Transverse colon (tissue), 4 donors: Measurements from ENCODE around the gene FXYD3.

Experiments used
- EP300 ChIP-seq: sonication (generic); formaldehyde crosslinking; IDR thresholded peaks from one replicate; pipeline ENCODE4 v1.6.1; 2017; ENCODE audit warnings: antibody characterized with exemption, low read depth
- POLR2AphosphoS5 ChIP-seq, 3 donors: sonication (generic); formaldehyde crosslinking; IDR thresholded peaks; one replicate each; pipeline ENCODE4 v1.6.1; 2016; ENCODE audit warnings: antibody characterized with exemption in 3 of 3
- TF ChIP-seq, protein P1 (sequence below), 5 experiments: fragments of 200-600 bp in 3 of 5; fragments of 450-650 bp in 2 of 5; sonication (generic) in 3 of 5; IDR thresholded peaks; 1 replicate in 2 of 5; 2 replicates in 3 of 5; pipeline ENCODE4 v1.5.1; 2016 to 2017; ENCODE audit warnings: antibody characterized with exemption in 5 of 5, inconsistent platforms in 3 of 5, mild to moderate bottlenecking in 2 of 5, moderate library complexity in 1 of 5

DNA sequence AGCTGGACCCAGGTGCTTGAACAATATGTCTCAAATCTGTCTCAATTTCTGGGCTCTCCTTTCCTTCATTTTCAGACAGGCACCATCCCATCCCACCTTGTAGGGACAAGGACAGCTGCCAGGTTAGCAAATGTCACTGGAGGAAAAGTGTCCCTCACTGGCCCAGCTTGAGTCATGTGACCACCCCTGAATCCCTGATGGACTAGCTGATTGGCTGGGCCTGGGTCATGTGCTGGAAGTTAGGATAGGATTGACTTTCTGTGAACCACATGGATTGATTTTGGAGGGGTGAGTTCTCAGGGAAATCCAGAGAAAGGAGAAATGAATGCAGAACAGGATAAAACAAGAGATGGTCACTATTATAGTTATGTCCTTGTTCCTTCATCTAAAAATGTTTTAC, 28.2 kb upstream of the FXYD3 start:
- TF ChIP-seq, protein P1, sequence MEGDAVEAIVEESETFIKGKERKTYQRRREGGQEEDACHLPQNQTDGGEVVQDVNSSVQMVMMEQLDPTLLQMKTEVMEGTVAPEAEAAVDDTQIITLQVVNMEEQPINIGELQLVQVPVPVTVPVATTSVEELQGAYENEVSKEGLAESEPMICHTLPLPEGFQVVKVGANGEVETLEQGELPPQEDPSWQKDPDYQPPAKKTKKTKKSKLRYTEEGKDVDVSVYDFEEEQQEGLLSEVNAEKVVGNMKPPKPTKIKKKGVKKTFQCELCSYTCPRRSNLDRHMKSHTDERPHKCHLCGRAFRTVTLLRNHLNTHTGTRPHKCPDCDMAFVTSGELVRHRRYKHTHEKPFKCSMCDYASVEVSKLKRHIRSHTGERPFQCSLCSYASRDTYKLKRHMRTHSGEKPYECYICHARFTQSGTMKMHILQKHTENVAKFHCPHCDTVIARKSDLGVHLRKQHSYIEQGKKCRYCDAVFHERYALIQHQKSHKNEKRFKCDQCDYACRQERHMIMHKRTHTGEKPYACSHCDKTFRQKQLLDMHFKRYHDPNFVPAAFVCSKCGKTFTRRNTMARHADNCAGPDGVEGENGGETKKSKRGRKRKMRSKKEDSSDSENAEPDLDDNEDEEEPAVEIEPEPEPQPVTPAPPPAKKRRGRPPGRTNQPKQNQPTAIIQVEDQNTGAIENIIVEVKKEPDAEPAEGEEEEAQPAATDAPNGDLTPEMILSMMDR (IDR thresholded peaks at IDR 0.05): no peak
- TF ChIP-seq POLR2AphosphoS5 (IDR thresholded peaks at IDR 0.05) (no peak), EP300 (no peak)
